MM.1S (cell line): Measurements from ENCODE around the gene C4orf51.

Experiments
- DNase-seq: peaks from one replicate; pipeline ENCODE4 v3.0.0-alpha.2; 2015
- H2AFZ ChIP-seq: fragments of 300-600 bp; sonication (generic); 2 replicates; pipeline ENCODE4 v1.6.0; 2016; ENCODE audit warnings: antibody characterized with exemption, low read length
- H3F3A ChIP-seq: fragments of 300-600 bp; sonication (generic); 2 replicates; pipeline ENCODE4 v1.6.1; 2016; ENCODE audit warnings: mild to moderate bottlenecking, antibody characterized with exemption, low read length, moderate library complexity, mixed read lengths; ENCODE audit not compliant: insufficient read depth
- H3K27ac ChIP-seq: fragments of 300-600 bp; sonication (generic); 2 replicates; pipeline ENCODE4 v1.5.1; 2016; ENCODE audit warnings: mild to moderate bottlenecking, low read length
- H3K27me3 ChIP-seq: fragments of 300-600 bp; sonication (generic); replicated peaks from 2 replicates; pipeline ENCODE4 v1.6.0; 2016; ENCODE audit warnings: low read length; ENCODE audit not compliant: insufficient read depth
- H3K36me3 ChIP-seq: fragments of 300-600 bp; sonication (generic); replicated peaks from 2 replicates; pipeline ENCODE4 v1.6.1; 2016; ENCODE audit warnings: mild to moderate bottlenecking, low read length, mixed read lengths; ENCODE audit not compliant: insufficient read depth
- H3K4me1 ChIP-seq: fragments of 300-600 bp; sonication (generic); 2 replicates; pipeline ENCODE4 v1.6.1; 2016; ENCODE audit warnings: low read length, mixed read lengths
- H3K4me2 ChIP-seq: fragments of 300-600 bp; sonication (generic); 2 replicates; pipeline ENCODE4 v1.6.0; 2016; ENCODE audit warnings: low read depth, low read length
- H3K4me3 ChIP-seq: fragments of 300-600 bp; sonication (generic); 2 replicates; pipeline ENCODE4 v1.5.1; 2016; ENCODE audit warnings: low read length, mixed read lengths
- H3K79me2 ChIP-seq: fragments of 300-600 bp; sonication (generic); 2 replicates; pipeline ENCODE4 v1.6.1; 2016; ENCODE audit warnings: mixed run types, low read length, mixed read lengths
- H3K9ac ChIP-seq: fragments of 300-600 bp; sonication (generic); 2 replicates; pipeline ENCODE4 v1.6.1; 2016; ENCODE audit warnings: low read length, mixed read lengths
- H3K9me2 ChIP-seq: fragments of 300-600 bp; sonication (generic); replicated peaks from 2 replicates; pipeline ENCODE4 v1.6.1; 2016; ENCODE audit warnings: mild to moderate bottlenecking, low read length, mixed read lengths; ENCODE audit not compliant: insufficient read depth
- H3K9me3 ChIP-seq: fragments of 300-600 bp; sonication (generic); replicated peaks from 2 replicates; pipeline ENCODE4 v1.6.1; 2016; ENCODE audit warnings: mild to moderate bottlenecking, low read length, mixed read lengths; ENCODE audit not compliant: insufficient read depth
- H4K20me1 ChIP-seq: fragments of 300-600 bp; sonication (generic); 2 replicates; pipeline ENCODE4 v1.6.1; 2016; ENCODE audit warnings: mild to moderate bottlenecking, low read length, moderate library complexity, mixed read lengths; ENCODE audit not compliant: insufficient read depth
- EZH2 ChIP-seq: fragments of 300-600 bp; sonication (generic); optimal IDR thresholded peaks from 2 replicates; pipeline ENCODE3; 2017; ENCODE audit warnings: low read depth, mild to moderate bottlenecking, antibody characterized with exemption, low read length, mixed read lengths
- EZH2phosphoT487 ChIP-seq: fragments of 300-600 bp; sonication (generic); IDR thresholded peaks from 2 replicates; pipeline ENCODE4 v1.6.1; 2018; ENCODE audit warnings: antibody characterized with exemption, low read length
- TF ChIP-seq, protein P1 (sequence below): fragments of 300-600 bp; sonication (generic); IDR thresholded peaks from 2 replicates; pipeline ENCODE4 v1.5.1; 2016; ENCODE audit warnings: antibody characterized with exemption, low read length, mixed read lengths

Gene C4orf51

GRCh38 chr4:145773581-145774234 lies 93.8 kb downstream of the C4orf51 start:
- Histone ChIP-seq H3K79me2 (no peaks in the 10 kb centered on the region), H3K4me2 (peak overlapping the region; percentile 78), H3K27ac (peak overlapping the region; percentile 98), H3K4me3 (peak overlapping the region; percentile 48; the same call in 1 of the 2 replicates), H3K27me3 (no peaks in the 10 kb centered on the region), H3K4me1 (peaks cover 49% of the 10 kb centered on the region), H3F3A (peaks cover 33% of the 10 kb centered on the region), H3K9me3 (no peaks in the 10 kb centered on the region), H2AFZ (peak overlapping the region; percentile 4; the same call in 1 of the 2 replicates), H3K9ac (peak overlapping the region; percentile 81), H4K20me1 (no peaks in the 10 kb centered on the region), H3K9me2 (no peaks in the 10 kb centered on the region), H3K36me3 (no peaks in the 10 kb centered on the region)
- no peak for TF ChIP-seq EZH2
- no peak for TF ChIP-seq EZH2phosphoT487
- TF ChIP-seq, protein P1, sequence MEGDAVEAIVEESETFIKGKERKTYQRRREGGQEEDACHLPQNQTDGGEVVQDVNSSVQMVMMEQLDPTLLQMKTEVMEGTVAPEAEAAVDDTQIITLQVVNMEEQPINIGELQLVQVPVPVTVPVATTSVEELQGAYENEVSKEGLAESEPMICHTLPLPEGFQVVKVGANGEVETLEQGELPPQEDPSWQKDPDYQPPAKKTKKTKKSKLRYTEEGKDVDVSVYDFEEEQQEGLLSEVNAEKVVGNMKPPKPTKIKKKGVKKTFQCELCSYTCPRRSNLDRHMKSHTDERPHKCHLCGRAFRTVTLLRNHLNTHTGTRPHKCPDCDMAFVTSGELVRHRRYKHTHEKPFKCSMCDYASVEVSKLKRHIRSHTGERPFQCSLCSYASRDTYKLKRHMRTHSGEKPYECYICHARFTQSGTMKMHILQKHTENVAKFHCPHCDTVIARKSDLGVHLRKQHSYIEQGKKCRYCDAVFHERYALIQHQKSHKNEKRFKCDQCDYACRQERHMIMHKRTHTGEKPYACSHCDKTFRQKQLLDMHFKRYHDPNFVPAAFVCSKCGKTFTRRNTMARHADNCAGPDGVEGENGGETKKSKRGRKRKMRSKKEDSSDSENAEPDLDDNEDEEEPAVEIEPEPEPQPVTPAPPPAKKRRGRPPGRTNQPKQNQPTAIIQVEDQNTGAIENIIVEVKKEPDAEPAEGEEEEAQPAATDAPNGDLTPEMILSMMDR: no peak
- peak; percentile 92 for DNase-seq

DNA sequence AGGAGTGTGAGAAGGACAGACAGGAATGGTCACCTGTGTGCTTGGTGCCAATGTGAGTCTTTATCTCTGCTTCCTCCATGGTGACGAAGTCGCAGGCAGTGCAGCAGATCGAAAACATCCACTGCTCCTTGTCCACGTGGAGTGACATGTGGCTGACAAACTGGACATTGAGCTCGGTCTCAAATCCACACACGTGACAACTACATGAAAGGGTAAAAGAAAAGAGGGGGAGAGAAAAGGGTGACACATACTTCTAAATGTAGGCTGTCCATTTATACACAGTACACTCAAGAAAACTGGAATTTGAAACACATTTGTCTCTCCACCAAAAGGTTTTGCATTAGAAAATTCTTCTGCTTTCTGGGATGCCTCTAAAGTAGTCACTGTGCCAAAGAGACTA lies 94.5 kb downstream of the C4orf51 start:
- Histone ChIP-seq H2AFZ (peak overlapping the region; percentile 4; the same call in 1 of the 2 replicates), H4K20me1 (no peaks in the 10 kb centered on the region), H3K27me3 (no peaks in the 10 kb centered on the region), H3K4me3 (0 out of 2 replicates have a peak overlapping the region, but pooled peaks have one; percentile 0), H3K79me2 (no peaks in the 10 kb centered on the region), H3K9ac (peak overlapping the region; percentile 51), H3K9me3 (no peaks in the 10 kb centered on the region), H3K36me3 (no peaks in the 10 kb centered on the region), H3K4me1 (peaks cover 48% of the 10 kb centered on the region), H3K27ac (peak overlapping the region; percentile 98), H3K9me2 (no peaks in the 10 kb centered on the region), H3F3A (peaks cover 33% of the 10 kb centered on the region), H3K4me2 (peak overlapping the region; percentile 78)
- no peak for DNase-seq
- TF ChIP-seq EZH2 (no peak), EZH2phosphoT487 (no peak)
- TF ChIP-seq, protein P1: no peak

DNA sequence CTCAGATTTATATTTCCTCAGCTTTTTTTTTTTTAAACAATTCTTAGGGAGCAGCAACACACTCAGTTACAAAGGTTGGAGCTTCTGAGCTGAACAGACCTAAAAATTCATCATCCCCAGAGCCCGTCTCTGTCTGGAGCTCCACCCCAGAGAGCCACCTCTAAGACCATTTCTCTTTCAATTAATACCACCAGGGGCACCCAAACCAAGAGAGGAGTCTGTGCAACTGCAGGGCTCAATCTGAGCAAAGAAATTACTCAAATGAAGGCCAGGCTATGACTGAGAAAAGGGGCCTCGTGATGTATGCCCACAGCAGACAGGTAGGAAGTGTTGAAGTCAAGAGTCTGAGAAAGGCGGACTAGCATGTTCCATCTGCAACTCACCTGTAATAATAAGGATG lies 95.5 kb downstream of the C4orf51 start:
- H3K4me3 ChIP-seq: no peak overlapping the region
- no peaks in the 10 kb centered on the region for H3K79me2 ChIP-seq
- no peaks in the 10 kb centered on the region for H4K20me1 ChIP-seq
- H3K4me1 ChIP-seq: peaks cover 44% of the 10 kb centered on the region
- H3K27me3 ChIP-seq: no peaks in the 10 kb centered on the region
- peaks cover 33% of the 10 kb centered on the region for H3F3A ChIP-seq
- no peak for DNase-seq
- H3K36me3 ChIP-seq: no peaks in the 10 kb centered on the region
- H3K27ac ChIP-seq: no peak overlapping the region; the same call in 1 of the 2 replicates
- H2AFZ ChIP-seq: no peak overlapping the region
- H3K9me3 ChIP-seq: no peaks in the 10 kb centered on the region
- TF ChIP-seq EZH2phosphoT487: no peak
- TF ChIP-seq EZH2: no peak
- TF ChIP-seq, protein P1: no peak
- no peak overlapping the region for H3K9ac ChIP-seq
- no peak overlapping the region for H3K4me2 ChIP-seq
- no peaks in the 10 kb centered on the region for H3K9me2 ChIP-seq
